DMS79 (cell line): Measurements from ENCODE around the gene GEMIN8.
A peak's percentile ranks its signal among the peaks of the same experiment; 100 is the strongest.

Experiments
- DNase-seq: peaks from one replicate; lab custom pipeline; 2025; lab: John Stamatoyannopoulos, UW

GEMIN8 gene

GRCh38 chrX:14029425-14030173 is at the start of gene GEMIN8:
TSS of gene GEMIN8 (minus strand) at chrX:14029892. CDS start at chrX:14021478, 8,414 bp downstream.
- DNase-seq: peak; percentile 62

GRCh38 chrX:14076639-14077038 is 46.9 kb upstream of the GEMIN8 start:
- DNase-seq: no peak

- DNase-seq: no peak
Observed at GRCh38 chrX:14073556-14073955, 43.9 kb upstream of the GEMIN8 start.

GRCh38 chrX:14073071-14073470 is 43.4 kb upstream of the GEMIN8 start:
- no peak for DNase-seq

- DNase-seq: no peak
Observed at GRCh38 chrX:14065800-14066199, 36.1 kb upstream of the GEMIN8 start.

GRCh38 chrX:14064626-14065432 is 35.1 kb upstream of the GEMIN8 start:
- DNase-seq: no peak

GRCh38 chrX:14062524-14062923 is 32.8 kb upstream of the GEMIN8 start:
- no peak for DNase-seq

- DNase-seq: no peak
Observed at GRCh38 chrX:14056206-14056605, 26.5 kb upstream of the GEMIN8 start.

- DNase-seq: no peak
Observed at GRCh38 chrX:14051416-14051815, 21.7 kb upstream of the GEMIN8 start.

GRCh38 chrX:14050709-14051108 is 21.0 kb upstream of the GEMIN8 start:
- DNase-seq: no peak

- no peak for DNase-seq
Observed at GRCh38 chrX:14043209-14043608, 13.5 kb upstream of the GEMIN8 start.

- peak; percentile 3 for DNase-seq
Observed at GRCh38 chrX:14039344-14039743, 9.7 kb upstream of the GEMIN8 start.

GRCh38 chrX:14038375-14039085 is 8.8 kb upstream of the GEMIN8 start:
- no peak for DNase-seq

GRCh38 chrX:14032406-14032805 is 2.7 kb upstream of the GEMIN8 start:
- DNase-seq: no peak

- no peak for DNase-seq
Observed at GRCh38 chrX:14030174-14030530, 460 bp upstream of the GEMIN8 start.

- DNase-seq: peak; percentile 24
Observed at GRCh38 chrX:14029039-14029424, 660 bp downstream of the GEMIN8 start.

- no peak for DNase-seq
Observed at GRCh38 chrX:14028473-14028872, 1.2 kb downstream of the GEMIN8 start.

- DNase-seq: no peak
Observed at GRCh38 chrX:14027511-14028019, 2.1 kb downstream of the GEMIN8 start.

- peak; percentile 4 for DNase-seq
Observed at GRCh38 chrX:14027036-14027435, 2.7 kb downstream of the GEMIN8 start.

GRCh38 chrX:14026121-14026520 is 3.6 kb downstream of the GEMIN8 start:
- DNase-seq: no peak

GRCh38 chrX:14022019-14022418 is 7.7 kb downstream of the GEMIN8 start:
- DNase-seq: no peak

- no peak for DNase-seq
Observed at GRCh38 chrX:14017399-14017798, 12.3 kb downstream of the GEMIN8 start.

- no peak for DNase-seq
Observed at GRCh38 chrX:14015941-14016340, 13.8 kb downstream of the GEMIN8 start.
